Cardiac septum (tissue), 1 donor: Measurements from ENCODE around the gene ANXA11. TPM values are rescaled to one million over a fixed set of nuclear protein-coding genes. Genes with fewer than 3 reads are reported as not detected.

Experiments used
- DNase-seq: peaks from one replicate; pipeline ENCODE4 v3.0.0-alpha.2; 2020; ENCODE audit warnings: low spot score
- intact Hi-C: fragments of 100-400 bp; cut with DNase I; formaldehyde crosslinking; loops from one replicate; pipeline ENCODE4 v1.14.0; 2022
- total RNA-seq: library from RNA; stranded (reverse); fragmentation: NEBNext Ultra II Directional; extraction: Animal tissue kit (Norgen Biotek cat#: 25700); gene quantifications from one replicate; pipeline ENCODE4 v1.2.1, GENCODE V29; 2021
- donor health status: DM: no; HTN: no; CAD: no.

Gene ANXA11
- total RNA-seq, 1 donor from 2014 or later = 406 TPM

- peak; percentile 74 for DNase-seq
- intact Hi-C loops = loop anchor here (5.0 kb wide), 1 partner anchor 55 kb away; the partner anchor contains the start of gene TMEM254
These were observed 72.8 kb downstream of the ANXA11 start, which contains the start of gene PLAC9 for GRCh38 chr10:80132299-80133139. Gene PLAC9 (plus strand): TSS chr10:80132730. CDS start chr10:80132763, 33 bp downstream.

GRCh38 chr10:80131499-80131901 is 73.8 kb downstream of the ANXA11 start:
- peak; percentile 22 for DNase-seq

GRCh38 chr10:80126876-80127275 is 78.5 kb downstream of the ANXA11 start:
- intact Hi-C loops = no loop called here
- peak; percentile 36 for DNase-seq

More at GRCh38 chr10:80131499-80131901, 73.8 kb downstream of the ANXA11 start:
- intact Hi-C loops = loop anchor here (5.0 kb wide), 1 partner anchor 54 kb away; the partner anchor contains the start of gene TMEM254

GRCh38 chr10:80122746-80123145 is 82.6 kb downstream of the ANXA11 start:
- DNase-seq = no peak

GRCh38 chr10:80122110-80122710 is 83.1 kb downstream of the ANXA11 start:
- no peak for DNase-seq
- intact Hi-C loops = no loop called here

More at GRCh38 chr10:80122746-80123145, 82.6 kb downstream of the ANXA11 start:
- intact Hi-C loops = no loop called here

GRCh38 chr10:80118669-80119068 is 86.7 kb downstream of the ANXA11 start:
- intact Hi-C loops = no loop called here
- DNase-seq = peak; percentile 26

GRCh38 chr10:80110986-80111385 is 94.4 kb downstream of the ANXA11 start:
- DNase-seq = no peak
- intact Hi-C loops = loop anchor here (5.0 kb wide), 1 partner anchor 34 kb away; the partner anchor contains the start of gene TMEM254

- intact Hi-C loops = no loop called here
- DNase-seq = no peak
These were observed 96.6 kb downstream of the ANXA11 start for GRCh38 chr10:80108576-80109239.

GRCh38 chr10:80104066-80104926 is 101.0 kb downstream of the ANXA11 start:
- intact Hi-C loops = no loop called here
- DNase-seq = no peak

Other genes with a start within 250 kb of the ANXA11 start
- 7.1 TPM for gene TMEM254, start 126.9 kb downstream of the ANXA11 start, total RNA-seq
- gene PLAC9, start 72.8 kb downstream of the ANXA11 start, total RNA-seq = 30.4 TPM
- gene MAT1A, start 84.1 kb upstream of the ANXA11 start, total RNA-seq = 0.11 TPM
- gene DYDC1, start 151.2 kb upstream of the ANXA11 start, total RNA-seq = not detected
- not detected for gene DYDC2, start 151.2 kb upstream of the ANXA11 start, total RNA-seq
- gene PRXL2A, start 203.0 kb upstream of the ANXA11 start, total RNA-seq = 54.3 TPM
- 20.1 TPM for gene TSPAN14, start 248.8 kb upstream of the ANXA11 start, total RNA-seq